GF-D8 (cell line): Measurements from ENCODE around the gene MIX23.
A peak's percentile ranks its signal among the peaks of the same experiment; 100 is the strongest.
"Not testable (repeated sequence)": the region's sequence is repeated elsewhere in the genome, so short reads cannot be mapped to it uniquely, and the experiment has no call there.

Experiments
- DNase-seq: peaks from one replicate; lab custom pipeline; 2025; lab: John Stamatoyannopoulos, UW

The MIX23 gene

GRCh38 chr3:122392868-122393844, 10.1 kb upstream of the MIX23 start:
- DNase-seq: peak; percentile 34

- no peak for DNase-seq
Observed at GRCh38 chr3:122391681-122392446, 8.8 kb upstream of the MIX23 start.

GRCh38 chr3:122390665-122391064, 7.6 kb upstream of the MIX23 start:
- DNase-seq: no peak

- DNase-seq: no peak
Observed at GRCh38 chr3:122389892-122390291, 6.9 kb upstream of the MIX23 start.

GRCh38 chr3:122389197-122389596, 6.2 kb upstream of the MIX23 start:
- DNase-seq: no peak

- no peak for DNase-seq
Observed at GRCh38 chr3:122387709-122388108, 4.7 kb upstream of the MIX23 start.

GRCh38 chr3:122383771-122384697, 1.0 kb upstream of the MIX23 start, which contains the start of gene FAM162A:
Gene FAM162A (plus strand): TSS chr3:122384182. CDS start chr3:122384266, 84 bp downstream.
- peak; percentile 82 for DNase-seq

- no peak for DNase-seq
Observed at GRCh38 chr3:122377975-122378374, 5.1 kb downstream of the MIX23 start.

GRCh38 chr3:122374034-122374433, 9.0 kb downstream of the MIX23 start:
- DNase-seq: no peak

- no peak for DNase-seq
Observed at GRCh38 chr3:122366379-122366749, 16.7 kb downstream of the MIX23 start.

- DNase-seq: not testable (repeated sequence)
Observed at GRCh38 chr3:122365582-122366378, 17.3 kb downstream of the MIX23 start.

- no peak for DNase-seq
Observed at GRCh38 chr3:122365073-122365472, 18.0 kb downstream of the MIX23 start.

- DNase-seq: no peak
Observed at GRCh38 chr3:122364490-122364889, 18.5 kb downstream of the MIX23 start.

GRCh38 chr3:122362026-122362425, 21.0 kb downstream of the MIX23 start:
- DNase-seq: no peak

GRCh38 chr3:122358703-122359032, 24.4 kb downstream of the MIX23 start:
- no peak for DNase-seq

GRCh38 chr3:122357828-122358702, 25.0 kb downstream of the MIX23 start:
- peak; percentile 36 for DNase-seq

GRCh38 chr3:122356402-122356801, 26.6 kb downstream of the MIX23 start:
- no peak for DNase-seq

- peak; percentile 67 for DNase-seq
Observed at GRCh38 chr3:122355612-122356011, 27.4 kb downstream of the MIX23 start.

GRCh38 chr3:122353893-122354401, 29.1 kb downstream of the MIX23 start:
- DNase-seq: peak; percentile 51

GRCh38 chr3:122353215-122353614, 29.8 kb downstream of the MIX23 start:
- no peak for DNase-seq
